GM18511 (cell line): Measurements from ENCODE around the gene GJB6.

Experiments used
- ATAC-seq: cut with Tn5 transposase; IDR thresholded peaks from one replicate; pipeline ENCODE4 v1.9.1; 2021; ENCODE audit warnings: mild to moderate bottlenecking, moderate library complexity; ENCODE audit not compliant: unreplicated experiment

The GJB6 gene

GRCh38 chr13:20227730-20228129, 4.4 kb downstream of the GJB6 start:
- ATAC-seq = no peak

GRCh38 chr13:20227288-20227687, 4.8 kb downstream of the GJB6 start:
- ATAC-seq = no peak

- ATAC-seq = no peak
Measured at GRCh38 chr13:20222553-20222952, 9.6 kb downstream of the GJB6 start.

- ATAC-seq = no peak
Measured at GRCh38 chr13:20221772-20222171, 10.3 kb downstream of the GJB6 start.

- peak; percentile 93 for ATAC-seq
Measured at GRCh38 chr13:20219577-20219976, 12.5 kb downstream of the GJB6 start.

- no peak for ATAC-seq
Measured at GRCh38 chr13:20217168-20217567, 15.0 kb downstream of the GJB6 start.

GRCh38 chr13:20209948-20210347, 22.2 kb downstream of the GJB6 start:
- ATAC-seq = no peak

GRCh38 chr13:20206698-20207235, 25.4 kb downstream of the GJB6 start:
- no peak for ATAC-seq

GRCh38 chr13:20206065-20206697, 25.9 kb downstream of the GJB6 start:
- ATAC-seq = no peak

- no peak for ATAC-seq
Measured at GRCh38 chr13:20198781-20199180, 33.3 kb downstream of the GJB6 start.

GRCh38 chr13:20197361-20197834, 34.7 kb downstream of the GJB6 start:
- ATAC-seq = no peak

- no peak for ATAC-seq
Measured at GRCh38 chr13:20195801-20196200, 36.3 kb downstream of the GJB6 start.

GRCh38 chr13:20193907-20194631, 38.0 kb downstream of the GJB6 start:
- ATAC-seq = no peak

GRCh38 chr13:20193162-20193906, 38.8 kb downstream of the GJB6 start:
- ATAC-seq = peak; percentile 5

- ATAC-seq = peak; percentile 23
Measured at GRCh38 chr13:20192836-20193161, 39.3 kb downstream of the GJB6 start, which contains the start of gene GJB2. GJB2 (minus strand) TSS chr13:20192938; CDS start chr13:20189581, 3,357 bp downstream.

GRCh38 chr13:20192158-20192835, 39.8 kb downstream of the GJB6 start:
- ATAC-seq = peak; percentile 39

- no peak for ATAC-seq
Measured at GRCh38 chr13:20191311-20192157, 40.6 kb downstream of the GJB6 start.

GRCh38 chr13:20190481-20191310, 41.4 kb downstream of the GJB6 start:
- ATAC-seq = no peak

- no peak for ATAC-seq
Measured at GRCh38 chr13:20190076-20190475, 42.0 kb downstream of the GJB6 start.
